ENCODE data around the gene NUAK1.

The NUAK1 gene

DNA sequence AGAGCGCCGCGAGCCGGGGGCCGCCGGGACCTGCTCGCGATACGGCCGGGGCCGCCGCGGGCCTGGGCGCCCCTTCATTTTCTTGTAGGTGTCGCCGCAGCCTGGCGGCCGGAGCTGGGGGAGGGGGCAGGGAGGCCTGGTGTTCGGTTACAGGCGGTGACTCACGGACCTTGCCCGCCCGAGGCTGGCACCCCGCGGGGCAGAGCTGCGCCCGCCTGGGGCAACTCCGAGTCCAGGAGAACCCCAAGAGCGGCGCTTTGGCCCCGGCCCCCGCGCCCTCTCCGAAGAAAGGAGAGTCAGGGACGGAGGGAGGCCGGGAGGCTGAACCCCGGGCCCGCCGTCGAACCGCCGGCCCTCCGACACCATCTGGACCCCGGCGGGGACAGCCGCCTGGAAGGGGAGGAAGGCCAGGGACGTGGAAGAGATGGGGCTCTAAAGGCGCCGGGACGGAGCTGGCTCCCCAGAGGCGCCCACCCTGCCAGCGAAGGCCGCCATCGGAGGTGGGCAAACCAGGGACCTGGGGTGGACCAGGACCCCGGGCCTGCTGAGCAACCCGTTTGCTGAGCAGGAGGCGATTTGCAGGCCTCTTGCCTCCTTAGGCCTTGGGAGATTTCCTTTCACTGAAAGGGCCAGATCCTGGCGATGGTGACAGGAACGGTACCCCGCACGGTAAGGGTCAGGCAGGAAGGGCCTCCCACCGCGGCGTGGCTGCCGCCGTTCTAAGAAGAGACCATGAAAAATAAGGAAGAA is 843 bp upstream of the NUAK1 start:
- Mint-ChIP-seq H3K27ac (no peak overlapping the region), H3K9me3 (no peaks in the 10 kb centered on the region), H3K4me3 (peak overlapping the region; percentile 29 to 46), H3K27me3 (peaks cover 77% of the 10 kb centered on the region), H3K4me1 (peaks cover 18% of the 10 kb centered on the region)
- ATAC-seq (peak; percentile 55), DNase-seq (peak; percentile 20 to 22)

DNA sequence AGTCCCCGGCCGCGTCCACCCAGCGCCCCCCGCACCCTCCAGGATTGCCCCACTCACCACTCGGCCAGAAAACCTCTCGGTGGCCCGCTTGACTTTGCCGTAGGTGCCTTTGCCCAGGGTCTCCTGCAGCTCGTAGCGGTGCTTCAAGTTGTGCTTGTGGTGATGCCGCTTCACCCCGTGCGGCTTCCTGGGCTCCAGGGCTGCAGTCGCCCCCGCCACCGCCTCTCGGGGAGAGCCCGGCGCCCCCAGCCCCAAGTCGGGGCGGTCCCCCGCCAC is 459 bp downstream of the NUAK1 start:
- ATAC-seq (peak; percentile 31), DNase-seq (no peak)
- H3K27ac Mint-ChIP-seq = no peak overlapping the region
- no peaks in the 10 kb centered on the region for H3K9me3 Mint-ChIP-seq
- peak overlapping the region; percentile 34 to 51 for H3K4me3 Mint-ChIP-seq
- H3K27me3 Mint-ChIP-seq = peaks cover 88% of the 10 kb centered on the region
- peaks cover 18% of the 10 kb centered on the region for H3K4me1 Mint-ChIP-seq

DNA sequence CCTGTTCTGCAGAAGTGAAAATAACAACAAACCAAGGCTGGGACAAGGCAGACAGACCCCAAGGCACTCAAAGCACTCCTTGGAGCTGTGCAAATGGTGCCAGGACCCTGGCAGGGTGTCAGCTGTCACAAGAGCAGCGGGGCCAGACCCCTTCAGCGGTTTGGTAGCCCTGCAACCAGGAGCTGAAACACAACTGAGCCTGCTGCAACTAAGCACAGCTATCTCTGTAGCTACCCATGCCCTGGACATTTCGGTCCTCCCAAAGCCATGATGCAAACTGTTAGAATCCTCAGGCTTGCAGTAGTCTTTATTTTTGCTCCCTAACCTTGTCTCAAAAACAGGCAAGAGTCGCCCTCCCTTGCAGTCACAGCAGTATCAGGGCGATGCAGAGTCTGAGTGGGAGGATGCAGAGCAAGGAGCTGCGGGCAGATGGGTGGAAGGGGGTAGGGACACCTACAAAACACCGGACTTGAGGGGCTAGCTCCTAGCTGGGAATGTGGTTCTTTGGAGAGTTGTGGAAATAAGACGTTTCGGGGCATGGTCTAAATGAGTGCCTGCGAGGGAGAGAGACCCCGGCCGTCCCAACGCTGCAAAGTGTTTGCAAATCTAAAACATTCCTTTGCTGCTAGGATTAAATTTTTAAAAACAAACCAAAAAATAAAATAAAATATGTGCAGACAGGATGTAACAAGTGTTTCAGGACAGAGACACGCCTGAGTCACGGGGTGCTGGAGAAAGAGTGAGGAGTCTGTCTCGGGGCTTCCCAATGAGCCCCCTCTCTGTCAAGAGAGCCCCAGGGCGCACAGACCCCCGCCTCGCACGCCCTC is 1.0 kb downstream of the NUAK1 start:
- Mint-ChIP-seq H3K9me3 (no peaks in the 10 kb centered on the region), H3K27ac (no peak overlapping the region), H3K27me3 (peaks cover 88% of the 10 kb centered on the region), H3K4me3 (peak overlapping the region; percentile 34 to 51), H3K4me1 (peaks cover 18% of the 10 kb centered on the region)
- no peak for ATAC-seq
- no peak for DNase-seq

DNA sequence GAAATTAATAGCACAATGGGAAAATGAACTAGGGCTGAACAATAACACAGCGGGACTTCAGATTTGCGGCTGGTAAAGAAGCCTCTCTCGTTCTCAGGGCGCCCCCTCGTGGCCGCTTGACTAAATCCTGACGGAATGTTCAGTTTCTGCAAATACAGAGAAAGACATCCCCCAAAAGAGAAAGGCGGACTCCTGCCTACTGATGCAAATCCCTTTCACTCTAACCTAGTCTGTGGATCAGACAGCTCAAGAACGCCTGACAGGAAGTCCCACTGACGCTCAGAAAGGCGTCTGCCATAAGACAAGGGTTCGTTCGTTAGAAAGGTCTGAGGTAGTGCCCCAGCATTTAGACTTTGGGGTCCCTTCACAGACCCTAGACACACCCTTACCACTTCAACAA is 2.5 kb downstream of the NUAK1 start:
- peaks cover 18% of the 10 kb centered on the region for H3K4me1 Mint-ChIP-seq
- no peak for ATAC-seq
- no peak overlapping the region for H3K27ac Mint-ChIP-seq
- H3K9me3 Mint-ChIP-seq = no peaks in the 10 kb centered on the region
- peaks cover 86% of the 10 kb centered on the region for H3K27me3 Mint-ChIP-seq
- DNase-seq = peak; percentile 64 to 67
- no peak overlapping the region for H3K4me3 Mint-ChIP-seq

DNA sequence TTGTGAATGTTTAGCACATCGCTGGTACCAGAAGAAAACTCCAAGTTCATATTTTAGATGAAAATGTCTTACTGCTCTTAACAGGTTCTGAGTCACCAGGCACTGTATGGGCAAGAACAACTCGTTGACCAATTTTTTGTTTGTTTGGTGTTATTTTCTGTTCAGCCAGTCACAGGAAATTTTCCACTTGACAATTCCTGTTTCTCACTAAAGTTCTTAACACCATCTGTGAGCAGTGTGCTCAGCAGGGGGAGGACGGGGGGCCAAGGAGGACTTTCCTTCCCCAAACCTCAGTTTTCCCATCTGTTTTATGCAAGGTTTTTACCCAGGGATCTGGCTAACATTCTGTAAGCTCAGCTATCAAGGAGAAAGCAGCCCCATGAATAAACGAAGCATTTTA is 3.0 kb downstream of the NUAK1 start:
- peaks cover 86% of the 10 kb centered on the region for H3K27me3 Mint-ChIP-seq
- no peak overlapping the region for H3K4me3 Mint-ChIP-seq
- ATAC-seq (no peak), DNase-seq (no peak)
- H3K9me3 Mint-ChIP-seq = no peaks in the 10 kb centered on the region
- no peak overlapping the region for H3K27ac Mint-ChIP-seq
- peaks cover 18% of the 10 kb centered on the region for H3K4me1 Mint-ChIP-seq

DNA sequence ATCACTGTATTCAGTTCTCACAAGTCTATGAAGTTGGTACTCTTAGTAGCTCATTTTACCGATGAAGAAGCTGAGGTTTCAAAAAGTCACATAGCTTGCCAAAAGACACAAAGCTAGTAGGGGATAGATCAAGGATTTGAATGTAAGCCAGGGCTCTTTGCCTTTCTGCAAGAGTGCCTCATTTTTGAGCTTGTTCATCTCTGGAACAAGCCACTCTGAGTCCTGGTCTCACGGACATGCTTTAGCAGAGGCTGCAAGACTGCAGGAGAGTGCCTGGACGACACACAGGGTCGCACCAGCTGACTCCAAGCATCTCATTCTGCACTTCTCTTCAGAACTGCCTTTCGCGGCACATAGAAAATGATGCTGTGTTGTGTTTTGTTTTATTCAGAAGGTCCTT is 3.7 kb downstream of the NUAK1 start:
- no peak for ATAC-seq
- Mint-ChIP-seq H3K4me1 (peaks cover 18% of the 10 kb centered on the region), H3K27ac (no peak overlapping the region), H3K27me3 (peaks cover 85% of the 10 kb centered on the region), H3K9me3 (no peaks in the 10 kb centered on the region), H3K4me3 (no peak overlapping the region)
- no peak for DNase-seq

DNA sequence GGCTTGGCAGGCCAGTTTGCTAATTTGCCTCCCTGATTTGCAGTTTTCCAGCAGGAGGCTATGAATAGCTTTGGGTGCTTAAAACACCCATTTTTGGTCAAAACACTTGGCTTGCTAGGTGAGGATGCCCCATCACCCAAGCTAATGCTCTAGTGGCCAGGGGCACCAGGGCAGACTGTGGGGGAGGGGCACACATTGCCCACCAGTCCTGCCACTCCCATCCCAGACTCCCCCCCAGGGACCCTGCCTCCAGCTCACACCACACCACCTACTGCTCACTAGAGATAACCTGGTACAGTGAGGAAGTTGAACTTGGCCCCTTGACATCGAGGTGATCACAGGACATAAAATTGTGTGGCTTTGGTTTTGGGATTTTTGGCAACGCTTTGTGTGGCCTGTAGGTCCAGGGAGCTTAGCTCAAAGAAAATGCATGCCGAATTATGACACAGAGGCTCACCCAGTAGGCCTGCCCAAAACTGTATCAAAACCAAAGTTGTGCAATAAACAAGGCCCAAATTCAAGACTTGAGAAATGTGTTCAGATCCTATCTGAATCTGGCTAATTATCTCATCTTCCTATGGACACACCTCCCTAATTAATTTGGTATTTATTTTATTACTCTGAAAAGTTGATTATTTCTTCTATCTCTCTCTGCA is 4.3 kb downstream of the NUAK1 start:
- no peak overlapping the region for H3K4me3 Mint-ChIP-seq
- H3K4me1 Mint-ChIP-seq = peaks cover 18% of the 10 kb centered on the region
- peaks cover 84% of the 10 kb centered on the region for H3K27me3 Mint-ChIP-seq
- no peak for DNase-seq
- no peak overlapping the region for H3K27ac Mint-ChIP-seq
- no peaks in the 10 kb centered on the region for H3K9me3 Mint-ChIP-seq
- ATAC-seq = no peak

DNA sequence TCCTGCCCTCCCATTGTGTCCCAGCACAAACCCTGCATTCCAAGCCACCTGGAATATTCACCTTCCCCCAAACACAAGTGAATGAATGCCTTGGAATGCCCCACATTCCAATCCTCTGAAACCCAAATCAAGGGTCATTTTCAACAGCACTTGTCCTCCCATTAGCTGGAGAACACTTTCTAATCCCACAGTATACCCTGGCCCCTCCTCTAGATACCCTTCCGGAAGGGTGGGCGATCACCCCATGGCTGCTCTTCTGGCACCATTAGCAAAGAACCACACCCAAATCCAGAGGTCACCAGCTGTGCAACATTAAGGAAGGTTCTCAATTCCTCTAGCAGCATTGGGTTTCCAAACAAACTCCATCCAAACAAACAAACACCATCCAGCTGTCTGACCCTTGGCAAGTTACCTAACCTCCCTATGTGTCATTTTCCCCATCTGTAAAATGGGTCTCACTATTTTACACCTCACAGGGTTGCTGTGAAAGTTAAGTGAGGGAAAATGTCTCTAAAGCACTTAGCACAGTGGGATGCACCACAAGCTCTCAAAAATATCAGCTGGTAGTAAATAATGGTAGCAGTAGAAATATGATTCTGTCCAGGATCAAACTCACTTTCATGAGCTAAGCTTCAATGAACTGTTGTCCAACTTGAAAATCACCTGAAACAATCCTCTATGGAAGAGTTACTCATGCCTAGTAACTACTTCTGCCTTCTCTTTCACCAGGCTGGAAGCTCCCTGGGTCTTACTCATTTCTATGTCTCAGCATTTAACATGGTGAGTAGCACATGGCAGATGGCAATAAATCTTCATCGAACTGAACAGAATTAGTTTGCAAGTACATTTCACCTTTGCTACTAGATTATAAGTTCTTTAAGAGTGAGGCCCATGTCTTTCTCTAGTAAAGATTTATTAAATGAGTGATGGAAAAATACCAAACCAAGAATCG is 5.3 kb downstream of the NUAK1 start:
- peaks cover 83% of the 10 kb centered on the region for H3K27me3 Mint-ChIP-seq
- H3K4me3 Mint-ChIP-seq = no peak overlapping the region
- peaks cover 18% of the 10 kb centered on the region for H3K4me1 Mint-ChIP-seq
- H3K9me3 Mint-ChIP-seq = no peaks in the 10 kb centered on the region
- ATAC-seq (no peak), DNase-seq (no peak)
- H3K27ac Mint-ChIP-seq = no peak overlapping the region

DNA sequence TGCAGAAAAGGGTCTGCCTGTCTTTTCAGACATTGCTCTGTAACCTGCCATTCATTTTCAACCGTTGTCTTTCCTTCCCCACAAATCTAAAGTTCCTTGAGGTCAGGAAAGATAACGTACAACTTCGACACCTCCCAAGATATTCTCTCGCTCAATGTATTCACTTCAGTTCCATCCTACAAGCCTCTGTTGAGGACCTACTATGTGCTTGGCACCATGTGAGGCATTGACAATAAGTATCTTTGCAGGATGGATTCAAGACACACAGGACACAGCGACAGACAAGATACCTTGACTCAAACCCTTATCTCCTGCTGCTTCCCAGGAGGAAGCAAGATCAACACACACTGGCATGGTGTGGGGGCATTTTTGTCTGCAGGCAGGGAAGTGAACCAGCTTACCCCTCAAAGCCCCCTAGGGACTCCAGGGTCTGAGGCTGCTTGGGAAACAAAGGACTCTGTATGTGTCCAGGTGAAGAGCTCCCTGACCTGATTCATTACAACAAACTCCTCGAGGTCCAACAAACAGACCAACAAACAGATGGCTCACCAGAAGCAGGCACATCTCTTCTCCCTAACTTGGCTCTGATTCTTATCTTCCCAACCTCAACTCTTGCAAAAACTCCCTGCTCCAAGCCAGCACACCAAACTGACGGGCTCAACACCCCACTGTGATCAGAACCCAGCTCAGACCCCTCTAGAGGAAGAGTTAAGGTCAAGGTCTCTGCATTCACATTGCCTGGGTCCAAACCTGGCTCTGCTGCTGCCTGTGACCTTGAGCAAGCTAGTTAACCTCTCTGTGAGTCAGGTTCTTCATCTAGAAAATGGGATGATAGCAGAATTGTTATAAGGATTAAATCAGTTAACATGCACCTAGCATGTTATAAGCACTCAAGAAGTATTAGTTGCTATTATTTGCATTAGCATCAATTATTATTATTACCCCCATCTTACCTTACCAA is 6.3 kb downstream of the NUAK1 start:
- no peak for ATAC-seq
- Mint-ChIP-seq H3K27me3 (peaks cover 73% of the 10 kb centered on the region), H3K4me3 (no peak overlapping the region), H3K4me1 (peaks cover 8% of the 10 kb centered on the region), H3K9me3 (no peaks in the 10 kb centered on the region), H3K27ac (no peak overlapping the region)
- no peak for DNase-seq

DNA sequence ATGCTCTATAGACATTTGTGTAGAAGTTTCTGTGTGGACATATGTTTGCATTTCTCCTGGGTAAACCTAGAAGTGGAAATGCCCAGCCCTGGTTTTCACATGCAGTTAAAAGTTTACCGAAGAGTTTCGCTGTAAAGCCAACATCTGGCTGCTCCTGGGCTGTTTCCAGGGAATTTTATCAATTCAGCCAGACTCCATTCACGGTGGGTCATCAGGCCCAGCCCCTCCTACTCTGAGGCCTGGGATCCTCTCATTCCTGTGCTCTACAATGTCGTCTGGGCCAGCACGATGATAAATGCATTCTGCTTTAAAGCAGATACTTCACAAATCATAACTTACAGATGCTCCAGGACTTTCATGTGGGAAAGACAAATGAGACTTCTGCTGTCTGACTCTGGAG is 7.1 kb downstream of the NUAK1 start:
- no peaks in the 10 kb centered on the region for H3K9me3 Mint-ChIP-seq
- DNase-seq = no peak
- no peak for ATAC-seq
- H3K4me3 Mint-ChIP-seq = no peak overlapping the region
- H3K27ac Mint-ChIP-seq = no peak overlapping the region
- peaks cover 68% of the 10 kb centered on the region for H3K27me3 Mint-ChIP-seq
- H3K4me1 Mint-ChIP-seq = peaks cover 7% of the 10 kb centered on the region

DNA sequence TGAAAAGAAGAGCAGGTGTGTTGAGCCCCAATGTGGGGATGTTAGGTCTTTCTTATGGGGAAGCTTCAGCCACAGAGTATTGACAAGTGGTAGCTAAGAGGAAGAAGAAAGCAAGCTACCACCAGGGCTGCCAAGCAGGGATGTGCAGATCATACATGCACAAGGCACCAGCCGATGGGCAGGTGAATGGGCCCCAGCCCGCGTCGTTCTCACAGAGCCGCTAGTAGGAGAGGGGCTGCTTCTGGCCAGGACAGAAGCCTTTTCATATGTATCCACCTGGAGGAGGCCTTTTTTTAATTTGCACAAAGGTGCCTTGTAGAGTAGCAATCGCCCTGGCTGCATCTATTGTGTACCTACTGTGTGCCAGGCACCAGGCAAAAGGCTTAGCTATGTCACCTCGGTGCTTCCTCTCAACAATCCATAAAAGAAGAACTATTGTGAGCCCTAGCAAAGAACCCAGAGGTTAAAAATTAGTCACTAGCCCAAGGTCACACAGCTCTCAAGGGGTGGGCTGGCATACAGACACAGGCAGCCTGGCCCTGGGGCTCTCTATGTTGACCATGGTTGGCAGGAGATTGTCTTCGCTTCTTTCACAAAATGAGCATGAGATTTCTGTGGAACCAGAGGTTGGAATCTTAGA is 8.2 kb downstream of the NUAK1 start:
- no peak overlapping the region for H3K27ac Mint-ChIP-seq
- no peaks in the 10 kb centered on the region for H3K4me1 Mint-ChIP-seq
- peaks cover 68% of the 10 kb centered on the region for H3K27me3 Mint-ChIP-seq
- DNase-seq (no peak), ATAC-seq (no peak)
- no peak overlapping the region for H3K4me3 Mint-ChIP-seq
- H3K9me3 Mint-ChIP-seq = no peaks in the 10 kb centered on the region

DNA sequence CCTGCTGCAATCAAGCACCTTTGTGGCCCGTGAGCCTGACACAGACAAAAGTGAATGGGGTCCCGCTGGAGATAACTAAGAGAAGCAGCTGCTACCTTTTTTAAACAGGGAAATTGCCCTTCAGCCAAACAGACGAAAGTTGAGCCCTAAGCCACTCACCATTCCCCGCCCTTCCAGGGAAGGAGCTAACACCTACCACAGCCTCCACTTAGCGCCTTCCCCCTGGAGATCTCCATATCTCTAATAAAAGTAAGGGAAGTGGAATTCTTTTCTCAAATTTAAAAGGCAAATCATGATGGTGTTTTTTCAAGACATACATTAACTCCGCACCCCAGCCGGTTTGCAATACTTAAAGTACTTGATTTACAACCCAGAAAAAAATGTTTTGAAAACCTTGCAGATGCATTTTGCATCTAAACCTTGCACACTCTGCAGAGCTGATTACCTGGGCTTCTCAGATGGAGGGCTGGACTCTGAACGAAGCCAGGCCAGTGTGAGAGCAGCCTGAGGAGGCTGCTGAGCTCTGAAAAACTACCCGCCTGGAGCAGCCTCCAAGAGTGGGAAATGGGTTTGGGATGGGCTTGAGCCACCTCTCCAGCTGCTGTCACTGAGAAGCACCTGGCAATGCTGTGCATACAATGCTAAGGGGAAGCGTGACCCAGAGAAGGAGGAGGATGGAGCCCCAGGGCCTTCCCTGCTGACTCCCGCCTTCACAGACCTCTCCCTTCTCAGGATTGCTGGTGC is 10.0 kb downstream of the NUAK1 start:
- no peak overlapping the region for H3K4me3 Mint-ChIP-seq
- H3K9me3 Mint-ChIP-seq = no peaks in the 10 kb centered on the region
- H3K27ac Mint-ChIP-seq = peak overlapping the region in 1 of 2 donors; percentile 14
- no peaks in the 10 kb centered on the region for H3K4me1 Mint-ChIP-seq
- ATAC-seq (no peak), DNase-seq (no peak)
- H3K27me3 Mint-ChIP-seq = peaks cover 61% of the 10 kb centered on the region

DNA sequence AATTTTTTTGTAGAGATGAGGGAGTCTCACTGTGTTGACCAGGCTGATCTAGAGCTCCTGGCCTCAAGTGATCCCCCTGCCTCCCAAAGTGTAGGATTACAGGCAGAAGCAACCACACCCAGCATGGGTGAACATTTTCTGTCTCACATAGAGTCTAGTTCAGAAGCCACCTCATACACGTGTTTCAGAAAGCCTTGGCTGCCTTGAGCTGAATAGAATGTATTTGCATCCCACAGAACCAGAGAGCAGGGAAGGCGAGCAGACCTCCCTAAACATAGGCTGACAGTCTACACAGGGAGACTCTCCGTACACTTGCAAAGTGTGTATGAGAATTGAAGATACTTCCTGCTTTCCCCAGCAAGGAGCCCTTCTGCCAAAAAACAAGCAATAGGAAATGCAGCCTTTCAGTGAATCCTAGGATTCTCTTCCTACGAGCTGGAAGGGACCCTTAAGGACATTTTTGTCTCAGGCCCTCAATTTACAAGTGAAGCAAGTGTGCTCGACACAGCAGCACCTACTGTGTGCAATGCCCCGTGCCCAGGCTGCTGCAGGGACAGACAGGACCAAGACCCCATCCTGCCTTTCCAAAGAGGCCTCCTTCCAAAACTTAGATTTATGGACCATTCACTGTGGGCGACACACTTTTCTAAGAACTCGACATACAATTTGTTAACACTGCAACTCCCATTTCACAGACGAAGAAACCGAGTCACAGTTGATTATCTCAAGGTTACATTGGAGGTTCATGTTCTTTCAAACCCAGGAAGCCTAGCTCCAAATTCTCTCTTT is 11.2 kb downstream of the NUAK1 start:
- H3K27ac Mint-ChIP-seq = no peak overlapping the region
- no peaks in the 10 kb centered on the region for H3K4me1 Mint-ChIP-seq
- DNase-seq (no peak), ATAC-seq (no peak)
- no peaks in the 10 kb centered on the region for H3K9me3 Mint-ChIP-seq
- H3K27me3 Mint-ChIP-seq = peaks cover 55% of the 10 kb centered on the region
- no peak overlapping the region for H3K4me3 Mint-ChIP-seq
